Iris pigment epithelial cell (primary cell): ENCODE data around the gene ASS1.
A peak's percentile ranks its signal among the peaks of the same experiment; 100 is the strongest.
"Not testable (repeated sequence)": the region's sequence is repeated elsewhere in the genome, so short reads cannot be mapped to it uniquely, and the experiment has no call there.

Source experiments
- DNase-seq: peaks from one replicate; pipeline ENCODE4 v3.0.0-alpha.2; 2011; ENCODE audit warnings: low read depth

ASS1 gene

GRCh38 chr9:130433947-130434262 is 10.9 kb upstream of the ASS1 start:
- DNase-seq = no peak

GRCh38 chr9:130434656-130435055 is 10.1 kb upstream of the ASS1 start:
- not testable (repeated sequence) for DNase-seq

DNA sequence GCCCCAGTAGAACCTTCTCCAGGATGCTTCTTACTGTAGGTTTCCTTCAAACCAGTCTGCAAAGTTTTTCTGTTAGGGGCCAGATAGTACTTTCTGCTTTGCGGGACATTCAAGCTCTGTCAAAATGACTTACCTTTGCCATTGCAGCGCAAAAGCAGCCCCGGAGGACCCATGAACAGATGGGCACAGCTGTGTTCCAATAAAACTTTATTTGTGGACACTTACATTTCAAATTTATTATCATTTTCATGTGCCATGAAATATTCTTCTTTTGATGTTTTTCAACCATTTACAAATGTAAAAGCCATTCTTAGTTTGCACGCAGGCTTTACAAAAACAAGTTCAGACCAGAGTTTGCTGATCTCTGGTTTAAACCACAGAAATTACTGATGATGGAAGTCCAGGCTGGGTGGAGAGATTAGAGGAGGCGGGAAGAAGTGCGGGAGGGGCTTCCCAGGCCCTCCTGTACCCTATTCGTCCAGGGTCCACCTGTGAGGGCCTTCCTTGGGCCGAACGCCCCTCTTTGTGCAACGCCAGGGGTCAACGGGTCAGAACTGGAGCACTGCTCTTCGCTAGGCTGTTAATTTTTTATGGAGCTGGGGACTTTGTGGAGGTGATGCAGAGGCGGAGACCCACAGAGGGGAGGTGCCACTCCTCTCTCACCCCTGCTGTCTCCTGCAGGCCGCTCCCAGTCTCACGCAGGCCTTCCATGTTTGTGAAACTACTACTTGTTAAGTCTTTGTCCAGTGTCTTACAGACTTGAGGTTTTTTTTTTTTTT is 7.6 kb upstream of the ASS1 start:
- no peak for DNase-seq

- DNase-seq = no peak
Observed at GRCh38 chr9:130438382-130438981, 6.3 kb upstream of the ASS1 start.

GRCh38 chr9:130441031-130441430 is 3.7 kb upstream of the ASS1 start:
- no peak for DNase-seq

DNA sequence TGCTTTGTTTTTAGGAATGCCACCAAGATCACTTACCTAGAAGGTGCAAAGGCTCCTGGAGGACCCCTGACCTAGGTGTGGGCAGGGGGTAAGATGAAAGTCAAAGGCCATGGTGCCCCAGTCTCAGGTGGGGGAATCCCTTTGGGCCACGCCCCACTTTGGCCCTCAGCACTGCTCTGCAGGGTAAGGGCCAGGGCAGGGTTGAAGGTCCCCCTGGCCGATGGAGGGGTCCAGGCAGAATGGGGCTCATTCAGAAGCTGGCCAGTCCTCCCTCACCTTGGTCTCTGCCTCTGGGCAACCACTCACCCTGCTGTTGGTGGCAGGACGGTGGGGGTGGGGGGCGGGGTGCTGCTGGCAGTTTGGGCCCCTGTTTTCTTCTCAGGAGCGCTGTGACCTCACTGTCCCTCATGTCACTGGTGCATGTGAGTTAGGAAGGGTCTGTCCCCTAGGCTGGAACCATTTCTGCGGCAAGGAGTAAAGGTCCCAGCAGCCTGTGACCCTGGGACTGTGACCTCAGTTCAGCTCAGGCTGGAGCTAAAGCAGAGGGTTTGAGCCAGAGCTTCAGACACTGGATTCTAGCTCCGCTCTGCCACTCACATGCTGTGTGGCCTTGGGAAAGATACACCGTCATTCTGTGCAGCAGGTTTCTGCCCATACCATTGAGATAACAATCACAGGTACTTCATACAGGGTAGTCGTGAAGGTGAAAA is 1.9 kb upstream of the ASS1 start:
- DNase-seq = no peak

DNA sequence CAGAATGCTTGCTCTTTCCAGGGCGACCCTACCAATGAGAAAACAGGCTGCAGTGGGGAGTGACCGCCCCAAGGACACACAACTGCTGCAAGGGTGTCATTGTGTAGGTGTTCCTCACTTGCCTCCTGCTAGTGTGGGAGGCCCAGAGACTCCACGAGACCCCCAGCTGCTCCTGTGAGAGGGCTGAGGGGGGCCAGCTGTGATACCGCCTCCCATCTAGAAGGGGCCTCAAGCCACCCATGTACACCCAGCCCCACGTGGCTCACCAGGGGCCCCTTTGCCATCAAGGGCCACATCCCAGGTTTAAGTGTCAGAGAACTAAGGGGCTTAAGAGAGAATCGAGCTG is 1.3 kb upstream of the ASS1 start:
- DNase-seq = no peak

DNA sequence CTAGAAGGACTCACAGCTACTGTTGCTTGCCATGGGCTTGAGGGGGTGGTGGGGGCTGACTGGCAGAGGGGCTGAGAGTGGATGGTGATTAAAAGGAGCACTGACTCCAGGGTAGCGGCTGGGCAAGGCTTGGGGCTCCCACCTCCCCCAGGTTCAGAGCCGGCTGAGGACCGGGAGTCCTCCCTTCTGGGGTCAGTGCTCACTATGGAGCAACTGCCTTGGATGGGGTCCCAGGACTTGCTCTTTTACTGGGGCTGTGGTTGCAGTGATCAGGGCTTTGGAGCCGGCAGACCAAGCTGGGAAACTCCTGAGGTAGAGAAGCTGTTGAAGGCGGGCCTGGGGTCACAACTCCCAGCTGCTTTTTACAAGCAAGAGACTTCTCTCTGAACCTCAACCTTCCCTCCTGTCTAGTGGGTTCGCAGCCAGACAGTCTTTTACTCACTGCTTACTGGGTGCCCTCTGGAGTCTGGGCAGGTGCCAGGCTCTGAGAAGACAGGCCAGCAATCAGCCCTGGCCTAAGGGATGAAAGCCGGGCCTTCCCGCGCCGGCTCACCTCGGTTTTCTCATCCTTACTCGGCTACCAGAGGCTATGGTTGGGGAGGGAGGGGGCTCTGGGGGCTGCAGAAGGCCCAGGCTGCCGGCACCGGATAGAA is 795 bp upstream of the ASS1 start:
- no peak for DNase-seq

DNA sequence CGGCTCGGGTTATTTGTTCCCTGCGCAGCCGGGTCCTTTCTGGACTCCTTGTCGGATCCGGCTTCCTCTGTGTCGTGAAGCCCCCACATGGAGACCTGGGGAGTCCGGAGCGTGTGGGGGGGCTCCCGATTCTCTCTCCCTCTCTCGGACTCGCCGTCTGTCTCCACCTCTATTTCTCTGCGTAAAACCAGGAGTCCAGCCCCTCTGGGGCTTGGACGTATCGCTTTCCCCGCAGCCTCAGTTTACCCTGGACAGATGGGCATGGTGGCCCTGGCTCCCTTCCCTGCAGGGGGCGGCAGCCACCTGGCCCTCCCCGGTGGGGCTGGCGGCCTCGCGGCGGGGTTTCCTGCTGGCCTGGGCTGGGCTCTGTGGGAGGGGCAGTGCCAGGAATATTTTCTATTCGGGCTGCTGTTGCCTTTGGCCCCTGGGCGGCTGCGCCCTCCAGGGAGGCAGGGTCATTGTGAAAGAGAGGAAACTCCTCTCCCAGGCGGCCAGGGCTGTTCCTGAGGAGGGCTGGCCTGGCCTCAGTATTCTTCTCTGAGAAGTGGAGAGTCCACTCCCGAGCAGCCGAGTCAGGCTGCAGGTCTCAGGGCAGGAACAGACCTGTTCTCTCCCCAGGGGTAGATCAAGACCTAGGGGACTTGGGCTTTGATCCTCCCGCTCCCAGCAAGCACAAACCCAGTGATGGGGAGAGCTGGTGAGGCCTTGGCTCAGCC is 665 bp downstream of the ASS1 start:
- DNase-seq = peak; percentile 49

DNA sequence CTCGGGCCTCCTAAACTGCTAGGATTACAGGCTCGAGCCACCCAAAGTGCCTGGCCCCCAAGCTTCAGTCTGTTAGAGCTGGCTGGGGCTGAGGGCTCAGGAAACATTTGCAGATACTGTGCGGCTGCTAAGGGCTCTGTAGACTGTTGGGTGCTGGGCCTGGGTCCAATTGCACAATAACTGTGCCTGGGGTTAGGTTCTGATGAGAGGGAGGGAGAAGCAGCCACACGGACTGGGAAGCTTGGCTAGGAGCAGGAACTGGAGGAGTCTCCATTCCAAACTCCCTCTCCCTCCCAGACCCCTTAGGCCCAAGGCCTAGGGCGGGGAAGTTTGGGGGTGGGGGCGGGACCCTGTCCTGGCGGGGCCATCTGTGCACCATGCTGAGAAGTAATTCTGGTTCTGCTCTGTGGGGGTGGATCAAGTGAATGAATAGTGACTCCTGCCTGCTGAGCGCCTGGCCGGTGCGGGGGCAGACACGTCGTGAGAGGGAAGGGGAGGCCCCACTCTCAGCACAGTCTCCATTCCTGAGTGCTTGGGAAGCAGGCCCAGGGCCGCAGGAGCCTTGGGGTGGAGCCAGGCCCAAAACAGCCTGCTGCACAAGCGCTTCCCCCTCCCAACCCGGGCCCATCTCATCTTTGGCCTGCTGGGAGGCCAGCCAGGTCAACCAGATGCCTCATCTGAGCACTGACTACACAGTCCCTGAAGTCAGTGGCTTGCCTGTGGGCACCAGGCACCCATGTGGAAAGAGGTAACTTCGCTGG is 1.5 kb downstream of the ASS1 start:
- DNase-seq = peak; percentile 84

GRCh38 chr9:130447193-130447816 is 2.5 kb downstream of the ASS1 start:
- no peak for DNase-seq

DNA sequence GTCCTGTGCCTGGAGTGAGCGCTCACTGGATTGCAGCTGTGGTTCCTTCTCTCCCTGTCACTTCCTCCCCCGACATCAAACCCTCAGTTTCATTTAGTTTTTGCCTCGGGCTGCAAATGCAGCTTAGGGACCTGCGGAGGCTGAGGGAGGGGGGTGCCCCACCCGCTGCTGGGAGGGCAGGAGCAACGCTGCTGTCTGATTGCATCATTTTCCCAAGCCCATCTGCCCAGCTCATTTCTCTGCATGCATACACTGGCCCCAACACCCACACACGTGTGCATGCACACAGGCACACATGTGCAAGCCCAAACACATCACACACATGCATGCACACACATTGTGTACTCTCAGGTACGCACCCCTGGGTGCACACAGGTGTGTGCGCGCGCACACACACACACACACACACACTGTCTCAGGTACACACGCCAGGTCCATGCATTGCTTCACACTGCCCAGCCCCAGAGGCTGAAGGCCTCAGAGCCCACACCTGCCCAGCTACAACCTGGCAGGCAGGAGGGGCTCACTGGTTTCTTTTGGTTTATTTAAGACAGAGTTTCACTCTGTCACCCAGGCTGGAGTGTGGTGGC is 3.4 kb downstream of the ASS1 start:
- DNase-seq = peak; percentile 24

- DNase-seq = no peak
Observed at GRCh38 chr9:130448771-130449603, 4.2 kb downstream of the ASS1 start.

GRCh38 chr9:130450344-130451003 is 5.7 kb downstream of the ASS1 start:
- no peak for DNase-seq

DNA sequence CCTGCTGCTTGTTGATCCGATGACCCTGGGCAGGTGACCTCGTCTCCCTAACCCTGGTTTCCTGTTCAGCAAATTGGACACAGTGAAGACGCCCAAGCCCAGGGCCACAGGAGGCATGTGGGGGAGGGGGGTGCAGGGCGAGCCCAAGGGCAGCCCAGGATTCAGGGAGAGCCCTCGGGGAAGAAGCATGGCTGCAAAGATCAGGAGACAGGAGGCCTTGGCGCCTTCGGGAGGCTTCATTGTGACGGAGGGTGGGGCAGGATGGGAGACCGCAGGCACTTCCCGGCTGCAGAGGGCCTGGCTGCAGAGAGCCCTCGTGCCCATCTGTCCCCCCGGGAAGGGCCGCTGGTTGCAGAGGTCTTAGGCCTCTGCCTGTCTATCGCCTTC is 6.2 kb downstream of the ASS1 start:
- no peak for DNase-seq

DNA sequence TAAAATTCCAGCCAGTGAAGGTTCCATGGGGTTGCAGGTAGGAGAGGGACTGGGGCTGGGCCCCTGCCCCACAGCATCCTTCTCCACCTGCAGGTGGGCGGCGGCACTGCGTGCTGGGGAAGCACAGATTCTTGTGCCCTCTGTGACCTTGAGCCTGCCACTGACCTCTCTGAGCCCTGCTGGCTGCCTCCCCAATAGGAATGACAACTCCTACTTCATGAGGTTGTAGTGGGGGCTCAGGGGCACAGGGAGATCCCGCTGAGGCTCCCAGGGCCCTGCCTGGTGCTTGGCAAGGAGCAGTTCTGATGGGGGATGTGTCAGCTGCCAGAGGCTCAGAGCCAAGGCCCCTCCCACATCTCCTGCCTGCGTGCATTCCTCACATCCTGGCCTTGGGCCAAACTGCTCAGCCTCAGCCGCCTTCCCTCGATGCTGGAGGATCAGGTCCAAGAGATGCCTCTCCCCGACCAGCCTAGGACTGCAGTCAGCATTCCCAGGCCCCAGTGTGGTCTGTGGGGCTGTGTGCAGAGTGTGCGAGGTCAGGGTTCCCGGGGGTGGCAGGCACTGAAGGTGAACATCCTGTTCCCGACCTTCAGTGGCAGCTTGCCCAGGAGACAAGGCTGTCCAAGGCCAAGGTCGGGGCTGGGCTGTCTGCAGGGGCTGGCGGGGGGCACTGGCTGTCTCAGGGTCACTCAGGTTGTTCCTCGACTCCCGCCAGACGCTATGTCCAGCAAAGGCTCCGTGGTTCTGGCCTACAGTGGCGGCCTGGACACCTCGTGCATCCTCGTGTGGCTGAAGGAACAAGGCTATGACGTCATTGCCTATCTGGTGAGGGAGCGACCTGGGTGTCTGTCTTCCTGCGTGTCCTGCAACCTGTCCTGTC is 7.0 kb downstream of the ASS1 start:
- DNase-seq = peak; percentile 95

DNA sequence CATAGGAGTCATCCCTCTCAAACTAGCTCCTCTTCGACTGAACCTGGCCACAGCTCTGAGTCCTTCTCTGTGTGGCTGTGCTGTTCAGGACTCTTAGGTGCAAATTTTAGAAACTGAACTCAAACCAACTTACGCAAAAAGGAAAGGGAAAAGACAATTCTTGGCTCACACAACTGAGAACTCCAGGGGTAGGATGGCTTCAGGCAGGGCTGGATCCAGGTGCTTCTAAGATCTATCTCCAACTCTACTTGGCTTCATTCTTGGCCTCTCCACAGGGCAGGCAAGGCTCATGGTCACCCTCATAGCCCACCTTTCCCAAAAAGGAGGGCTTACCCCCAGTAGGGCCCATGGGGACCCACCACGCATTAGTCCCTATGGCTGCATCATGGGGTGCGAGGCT is 8.1 kb downstream of the ASS1 start:
- no peak for DNase-seq

DNA sequence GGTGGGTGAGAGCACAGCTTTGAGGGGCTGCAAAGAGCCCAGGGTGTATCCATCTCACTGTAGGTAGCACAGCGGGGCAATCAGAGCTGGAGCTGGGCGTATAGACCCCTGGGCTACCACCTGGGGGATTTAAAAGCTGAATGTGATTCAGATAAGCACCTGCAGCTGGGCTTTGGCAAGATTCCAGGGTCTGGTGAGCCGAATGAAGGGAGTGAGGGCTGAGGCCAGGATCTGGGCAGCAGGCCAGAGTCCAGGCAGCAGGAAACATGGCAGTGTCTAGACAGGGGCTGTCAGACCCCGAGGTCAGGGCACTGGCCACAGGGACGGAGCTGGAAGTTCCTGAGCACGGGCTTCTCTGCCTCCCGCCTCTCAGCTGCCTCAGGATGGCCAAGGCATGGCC is 8.7 kb downstream of the ASS1 start:
- DNase-seq = peak; percentile 35
